ENCODE measurements around the gene KLHDC10.

GRCh38 chr7:130153211-130153908 lies 83.0 kb downstream of the KLHDC10 start:
- TF ChIP-seq POLR2AphosphoS5 (IDR thresholded peaks at IDR 0.05), result no peak
- no peak for TF ChIP-seq EP300 (IDR thresholded peaks at IDR 0.05)
- no peak for TF ChIP-seq POLR2A (IDR thresholded peaks at IDR 0.05; ENCODE audit: low read depth)
